ENCODE measurements around the gene SLC6A13. TPM values are rescaled to one million over a fixed set of nuclear protein-coding genes. Genes with fewer than 3 reads are reported as not detected.
A peak's percentile ranks its signal among the peaks of the same experiment; 100 is the strongest.

The SLC6A13 gene
- total and polyA plus RNA-seq, 2 experiments from 2014 or later: 3.8 to 5.9 TPM

DNA sequence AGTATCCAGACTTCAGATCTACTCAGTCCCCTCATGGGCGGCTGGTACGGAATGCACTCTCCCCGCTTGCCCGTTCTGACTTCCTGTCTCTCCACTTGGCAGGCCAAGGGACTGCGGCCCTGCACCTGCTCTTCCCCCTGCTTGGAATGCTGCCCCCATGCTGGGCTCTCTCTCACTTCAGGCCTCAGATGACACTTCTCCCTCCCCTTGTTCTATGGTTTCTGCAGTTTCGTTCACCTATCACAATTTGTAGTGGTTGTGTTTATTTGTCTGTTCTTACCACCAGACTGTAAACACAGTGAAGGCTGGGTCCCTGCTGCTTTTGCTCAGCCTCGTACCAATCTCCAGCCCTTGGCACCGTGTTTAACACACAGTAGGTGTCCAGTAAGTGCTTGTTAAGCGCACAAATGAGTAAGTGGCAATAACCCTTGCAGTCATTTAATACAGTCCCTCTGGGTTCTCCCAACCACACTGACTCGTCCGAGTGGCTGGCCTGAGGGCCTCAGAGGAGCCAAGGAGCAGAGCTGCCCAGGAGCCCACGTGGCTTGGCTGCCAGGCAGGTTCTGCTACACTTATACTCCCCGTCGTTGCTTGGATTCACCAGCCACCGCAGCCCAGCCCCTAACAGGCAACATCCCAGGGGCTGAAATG, 60.4 kb downstream of the SLC6A13 start:
- peaks cover 13% of the 10 kb centered on the region for H3K4me1 ChIP-seq (ENCODE audit: insufficient read depth)
- H3K27ac ChIP-seq: no peak overlapping the region
- no peaks in the 10 kb centered on the region for H3K79me2 ChIP-seq
- peaks cover 14% of the 10 kb centered on the region for H3K27me3 ChIP-seq
- no peak overlapping the region for H3K4me3 ChIP-seq
- no peak overlapping the region for H2AFZ ChIP-seq
- no peak for DNase-seq (ENCODE audit: low spot score)
- H3K9me2 ChIP-seq (replicated peaks; ENCODE audit: insufficient read depth): no peaks in the 10 kb centered on the region
- no peaks in the 10 kb centered on the region for H3K36me3 ChIP-seq (replicated peaks; ENCODE audit: insufficient read depth, low read depth)
- no peaks in the 10 kb centered on the region for H4K20me1 ChIP-seq (ENCODE audit: insufficient read depth, poor library complexity, severe bottlenecking)
- no peak for TF ChIP-seq EZH2 (IDR thresholded peaks at IDR 0.05; ENCODE audit: borderline replicate concordance)
- TF ChIP-seq EZH2phosphoT487 (IDR thresholded peaks at IDR 0.05; ENCODE audit: low read depth, severe bottlenecking, unreplicated experiment): no peak
- no peak for TF ChIP-seq CTCF (IDR thresholded peaks at IDR 0.05; ENCODE audit: poor library complexity)
- no peak overlapping the region for H3K4me2 ChIP-seq
- 39% methylated on average over 15 of the region's 15 CpGs for WGBS (ENCODE audit: low lambda C conversion rate, missing lambda C conversion rate)
- H3K9me3 ChIP-seq (ENCODE audit: low read depth): no peaks in the 10 kb centered on the region

- WGBS (ENCODE audit: low lambda C conversion rate, missing lambda C conversion rate): 93% methylated on average over 8 of the region's 8 CpGs
- Histone ChIP-seq H3K27ac (no peak overlapping the region), H3K79me2 (no peaks in the 10 kb centered on the region), H3K36me3 (replicated peaks; ENCODE audit: insufficient read depth, low read depth) (no peaks in the 10 kb centered on the region), H2AFZ (no peak overlapping the region), H3K9me3 (ENCODE audit: low read depth) (no peaks in the 10 kb centered on the region), H3K4me1 (ENCODE audit: insufficient read depth) (peaks cover 13% of the 10 kb centered on the region), H3K4me3 (no peak overlapping the region), H3K27me3 (peaks cover 14% of the 10 kb centered on the region), H4K20me1 (ENCODE audit: insufficient read depth, poor library complexity, severe bottlenecking) (no peaks in the 10 kb centered on the region), H3K9me2 (replicated peaks; ENCODE audit: insufficient read depth) (no peaks in the 10 kb centered on the region), H3K4me2 (no peak overlapping the region)
- DNase-seq (ENCODE audit: low spot score): no peak
- TF ChIP-seq EZH2 (IDR thresholded peaks at IDR 0.05; ENCODE audit: borderline replicate concordance) (no peak), EZH2phosphoT487 (IDR thresholded peaks at IDR 0.05; ENCODE audit: low read depth, severe bottlenecking, unreplicated experiment) (no peak), CTCF (IDR thresholded peaks at IDR 0.05; ENCODE audit: poor library complexity) (no peak)
Observed at GRCh38 chr12:201361-201760, 61.3 kb downstream of the SLC6A13 start.

DNA sequence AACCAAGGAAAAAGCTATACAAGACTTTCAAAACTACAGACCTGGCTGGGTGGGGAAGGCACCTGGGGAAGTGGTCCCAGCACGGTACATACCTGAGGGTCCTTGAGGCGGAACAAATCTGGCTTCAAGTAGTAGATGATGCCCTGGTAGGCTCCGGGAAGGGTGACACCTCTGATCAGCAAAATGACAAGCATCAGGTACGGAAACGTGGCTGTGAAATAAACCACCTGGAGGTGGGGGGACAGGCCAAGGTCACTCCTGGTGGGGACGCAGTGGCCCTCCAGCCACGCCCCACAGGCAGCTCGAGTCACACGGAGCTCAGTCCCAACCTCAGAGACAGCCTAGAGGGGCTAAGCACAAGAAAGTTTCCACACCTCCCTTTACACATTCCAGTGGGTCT, 63.9 kb downstream of the SLC6A13 start:
- Histone ChIP-seq H3K9me2 (replicated peaks; ENCODE audit: insufficient read depth) (no peaks in the 10 kb centered on the region), H3K79me2 (no peaks in the 10 kb centered on the region), H3K36me3 (replicated peaks; ENCODE audit: insufficient read depth, low read depth) (no peaks in the 10 kb centered on the region), H3K27me3 (peaks cover 8% of the 10 kb centered on the region), H2AFZ (no peak overlapping the region), H3K9me3 (ENCODE audit: low read depth) (no peaks in the 10 kb centered on the region), H3K4me3 (no peak overlapping the region), H3K27ac (no peak overlapping the region), H3K4me1 (ENCODE audit: insufficient read depth) (peaks cover 8% of the 10 kb centered on the region), H3K4me2 (peak overlapping the region; percentile 60), H4K20me1 (ENCODE audit: insufficient read depth, poor library complexity, severe bottlenecking) (no peaks in the 10 kb centered on the region)
- DNase-seq (ENCODE audit: low spot score): no peak
- WGBS (ENCODE audit: low lambda C conversion rate, missing lambda C conversion rate): 70% methylated on average over 9 of the region's 9 CpGs
- TF ChIP-seq EZH2phosphoT487 (IDR thresholded peaks at IDR 0.05; ENCODE audit: low read depth, severe bottlenecking, unreplicated experiment) (no peak), CTCF (IDR thresholded peaks at IDR 0.05; ENCODE audit: poor library complexity) (no peak), EZH2 (IDR thresholded peaks at IDR 0.05; ENCODE audit: borderline replicate concordance) (no peak)
